Spinal cord (tissue), 10 donors: ENCODE data around the gene MICALL2. TPM values are rescaled to one million over a fixed set of nuclear protein-coding genes. Genes with fewer than 3 reads are reported as not detected.

Experiments
- DNase-seq, 6 donors: peaks; one replicate each; pipeline versions ENCODE4 v3.0.0 to v3.0.0-alpha.2; 2013 to 2015; ENCODE audit warnings: low spot score in 6 of 6, low read depth in 4 of 6
- H3K27ac ChIP-seq: one replicate; pipeline ENCODE4 v1.5.1; 2013; ENCODE audit warnings: low read depth, low read length, control low read depth
- H3K27me3 ChIP-seq: one replicate; pipeline ENCODE4 v1.6.1; 2013; ENCODE audit warnings: low read length; ENCODE audit not compliant: control insufficient read depth, insufficient read depth
- H3K36me3 ChIP-seq: one replicate; pipeline ENCODE4 v1.6.1; 2013; ENCODE audit warnings: low read length; ENCODE audit not compliant: control insufficient read depth, insufficient read depth
- H3K4me1 ChIP-seq: one replicate; pipeline ENCODE4 v1.6.1; 2013; ENCODE audit warnings: low read length; ENCODE audit not compliant: control insufficient read depth, insufficient read depth
- H3K4me3 ChIP-seq: one replicate; pipeline ENCODE4 v1.5.1; 2013; ENCODE audit warnings: low read depth, low read length, control low read depth
- H3K9me3 ChIP-seq: one replicate; pipeline ENCODE4 v1.6.1; 2013; ENCODE audit warnings: low read length; ENCODE audit not compliant: control insufficient read depth, insufficient read depth
- WGBS: methylation state at CpG from one replicate; pipeline ENCODE4 v1.1.5; 2013; ENCODE audit warnings: missing lambda C conversion rate; ENCODE audit not compliant: insufficient coverage; 5-methylcytosine and 5-hydroxymethylcytosine counted together
- polyA plus RNA-seq, 2 donors: library from polyadenylated mRNA; unstranded; fragments of 120-200 nt; gene quantifications; one replicate each; pipeline ENCODE4 v1.2.1, GENCODE V29; 2013; ENCODE audit not compliant: insufficient read length in 2 of 2
- total RNA-seq, 2 donors: library from RNA; depleted of rRNA in 1 of 2; stranded (reverse); fragments of 120-200 nt in 1 of 2; fragments of >200 nt in 1 of 2; gene quantifications; one replicate each; pipeline versions ENCODE4 v1.2.3 to v1.2.4, GENCODE V29; 2013 to 2014
- donor health status: healthy.

MICALL2 gene
- total and polyA plus RNA-seq, 4 donors, result 13.1 to 34.7 (median 20.6) TPM

DNA sequence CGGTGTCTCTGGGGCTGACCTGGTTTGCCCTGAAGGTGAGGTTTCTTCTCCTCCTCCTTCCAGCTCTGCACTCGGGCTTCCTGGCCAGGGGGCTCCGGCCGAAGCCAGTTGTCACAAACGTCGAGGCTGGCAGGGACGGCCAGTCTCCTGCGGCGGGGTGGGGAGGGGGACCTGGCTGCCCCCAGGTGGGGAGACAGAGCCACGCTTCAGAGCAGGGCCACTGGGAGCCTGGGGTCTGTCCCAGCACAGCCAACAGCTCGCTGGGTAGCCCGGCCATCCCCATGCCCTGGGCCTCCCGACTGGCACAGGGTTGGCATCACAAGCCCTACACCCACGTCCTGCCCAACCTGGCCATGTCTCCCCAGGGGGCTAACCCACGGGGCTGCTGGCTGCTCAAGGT is 20.4 kb downstream of the MICALL2 start:
- WGBS, result 89% methylated on average over 15 of the region's 15 CpGs
- peaks cover 82% of the 10 kb centered on the region for H3K36me3 ChIP-seq
- H3K27ac ChIP-seq, result no peak overlapping the region
- no peaks in the 10 kb centered on the region for H3K27me3 ChIP-seq
- no peak for DNase-seq
- H3K9me3 ChIP-seq, result no peaks in the 10 kb centered on the region
- H3K4me1 ChIP-seq, result no peaks in the 10 kb centered on the region
- no peak overlapping the region for H3K4me3 ChIP-seq

GRCh38 chr7:1438208-1438607 is 21.1 kb downstream of the MICALL2 start:
- H3K4me3 ChIP-seq, result no peak overlapping the region
- H3K9me3 ChIP-seq, result no peaks in the 10 kb centered on the region
- no peaks in the 10 kb centered on the region for H3K27me3 ChIP-seq
- no peak overlapping the region for H3K27ac ChIP-seq
- peaks cover 84% of the 10 kb centered on the region for H3K36me3 ChIP-seq
- no peak for DNase-seq
- H3K4me1 ChIP-seq, result no peaks in the 10 kb centered on the region
- WGBS, result 90% methylated on average over 10 of the region's 10 CpGs

DNA sequence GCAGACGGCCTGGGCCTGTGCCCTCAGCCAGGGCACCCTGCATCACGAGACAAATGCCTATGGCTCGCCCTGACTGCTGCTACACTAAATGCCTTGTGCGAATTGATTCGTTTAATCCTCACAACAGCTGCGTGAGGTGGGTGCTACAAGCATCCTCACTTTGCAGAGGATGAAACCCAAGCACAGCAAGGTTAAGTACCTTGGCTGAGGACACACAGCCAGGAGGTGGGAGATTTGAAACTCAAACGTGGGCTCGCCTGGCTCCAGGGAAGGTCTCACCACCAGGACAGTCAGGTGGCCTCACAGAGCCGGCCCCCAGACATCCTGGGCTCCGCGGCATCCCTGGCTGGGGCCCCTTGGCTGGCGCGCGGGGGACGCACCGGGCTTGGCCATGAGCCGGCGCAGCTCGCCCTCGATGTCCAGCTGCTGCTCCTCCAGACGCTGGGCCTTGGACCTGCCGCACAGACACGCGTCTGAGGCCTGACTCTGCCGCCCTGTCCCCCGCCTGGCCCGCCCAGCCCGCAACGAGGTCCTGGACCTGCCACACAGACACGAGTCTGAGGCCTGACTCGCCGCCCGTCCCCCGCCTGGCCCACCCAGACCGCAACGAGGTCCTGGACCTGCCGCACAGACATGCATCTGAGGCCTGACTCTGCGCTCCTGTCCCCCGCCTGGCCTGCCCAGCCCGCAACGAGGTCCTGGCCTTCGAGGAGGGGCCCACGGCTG is 22.0 kb downstream of the MICALL2 start:
- WGBS, result 90% methylated on average over 43 of the region's 43 CpGs
- H3K4me1 ChIP-seq, result peaks cover 5% of the 10 kb centered on the region
- H3K4me3 ChIP-seq, result no peak overlapping the region
- DNase-seq, result no peak
- peaks cover 1% of the 10 kb centered on the region for H3K27me3 ChIP-seq
- peaks cover 79% of the 10 kb centered on the region for H3K36me3 ChIP-seq
- H3K27ac ChIP-seq, result no peak overlapping the region
- H3K9me3 ChIP-seq, result no peaks in the 10 kb centered on the region

- H3K27me3 ChIP-seq, result peaks cover 7% of the 10 kb centered on the region
- peaks cover 8% of the 10 kb centered on the region for H3K4me1 ChIP-seq
- WGBS, result 89% methylated on average over 18 of the region's 20 CpGs
- no peak overlapping the region for H3K27ac ChIP-seq
- DNase-seq, result no peak
- no peak overlapping the region for H3K4me3 ChIP-seq
- peaks cover 72% of the 10 kb centered on the region for H3K36me3 ChIP-seq
- H3K9me3 ChIP-seq, result no peaks in the 10 kb centered on the region
Measured at GRCh38 chr7:1436608-1437007, 22.7 kb downstream of the MICALL2 start.

- H3K9me3 ChIP-seq, result no peaks in the 10 kb centered on the region
- WGBS, result 86% methylated on average over 19 of the region's 22 CpGs
- H3K36me3 ChIP-seq, result peaks cover 57% of the 10 kb centered on the region
- H3K4me1 ChIP-seq, result peaks cover 11% of the 10 kb centered on the region
- no peak overlapping the region for H3K27ac ChIP-seq
- DNase-seq, result no peak
- peaks cover 13% of the 10 kb centered on the region for H3K27me3 ChIP-seq
- no peak overlapping the region for H3K4me3 ChIP-seq
Measured at GRCh38 chr7:1434891-1435670, 24.2 kb downstream of the MICALL2 start.

- DNase-seq, result no peak
- Histone ChIP-seq H3K9me3 (no peaks in the 10 kb centered on the region), H3K36me3 (peaks cover 51% of the 10 kb centered on the region), H3K4me3 (no peak overlapping the region), H3K27ac (no peak overlapping the region), H3K27me3 (peaks cover 19% of the 10 kb centered on the region), H3K4me1 (peaks cover 18% of the 10 kb centered on the region)
- 92% methylated on average over 35 of the region's 35 CpGs for WGBS
Measured at GRCh38 chr7:1434165-1434718, 25.0 kb downstream of the MICALL2 start.

DNA sequence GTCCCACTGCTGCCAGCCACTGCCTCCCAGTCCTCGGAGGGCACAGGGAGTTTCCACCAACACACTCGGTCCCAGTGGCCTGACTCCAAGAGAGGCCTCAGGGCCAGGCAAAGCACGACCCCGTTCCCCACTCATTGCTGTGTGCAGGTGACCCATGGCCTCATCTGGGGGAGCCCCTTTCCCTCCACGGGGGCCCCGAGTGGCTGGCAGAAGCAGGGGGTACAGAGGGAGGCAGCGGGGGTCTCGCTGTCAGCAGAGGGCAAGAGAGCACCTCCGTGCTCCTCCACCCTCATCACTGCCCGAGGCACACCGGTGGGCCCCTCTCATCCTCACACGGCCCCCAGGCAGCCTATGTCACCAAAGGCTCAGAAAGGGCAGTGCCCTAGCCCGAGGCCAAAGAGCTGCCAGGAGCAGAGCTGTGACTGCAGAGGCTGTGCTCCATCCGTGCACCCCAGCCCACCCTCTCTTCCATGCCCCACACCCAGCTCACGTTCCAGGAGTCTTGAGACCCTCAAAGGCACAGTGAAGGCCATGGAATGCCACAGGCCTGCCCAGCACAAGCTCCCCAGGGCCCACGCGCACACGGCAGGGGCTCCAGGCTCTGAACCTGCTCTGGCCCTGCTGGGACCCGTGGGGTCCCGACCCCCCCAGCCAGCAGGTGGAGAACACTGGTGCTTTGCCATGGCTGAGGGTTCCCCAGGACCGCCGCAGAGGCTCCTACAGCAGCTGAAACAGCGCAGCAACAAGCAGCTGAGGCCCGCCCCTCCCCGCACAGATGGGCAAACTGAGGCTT is 25.9 kb downstream of the MICALL2 start:
- H3K27ac ChIP-seq, result no peak overlapping the region
- 83% methylated on average over 24 of the region's 25 CpGs for WGBS
- no peaks in the 10 kb centered on the region for H3K9me3 ChIP-seq
- DNase-seq, result no peak
- peaks cover 19% of the 10 kb centered on the region for H3K27me3 ChIP-seq
- H3K36me3 ChIP-seq, result peaks cover 44% of the 10 kb centered on the region
- H3K4me1 ChIP-seq, result peaks cover 25% of the 10 kb centered on the region
- no peak overlapping the region for H3K4me3 ChIP-seq

DNA sequence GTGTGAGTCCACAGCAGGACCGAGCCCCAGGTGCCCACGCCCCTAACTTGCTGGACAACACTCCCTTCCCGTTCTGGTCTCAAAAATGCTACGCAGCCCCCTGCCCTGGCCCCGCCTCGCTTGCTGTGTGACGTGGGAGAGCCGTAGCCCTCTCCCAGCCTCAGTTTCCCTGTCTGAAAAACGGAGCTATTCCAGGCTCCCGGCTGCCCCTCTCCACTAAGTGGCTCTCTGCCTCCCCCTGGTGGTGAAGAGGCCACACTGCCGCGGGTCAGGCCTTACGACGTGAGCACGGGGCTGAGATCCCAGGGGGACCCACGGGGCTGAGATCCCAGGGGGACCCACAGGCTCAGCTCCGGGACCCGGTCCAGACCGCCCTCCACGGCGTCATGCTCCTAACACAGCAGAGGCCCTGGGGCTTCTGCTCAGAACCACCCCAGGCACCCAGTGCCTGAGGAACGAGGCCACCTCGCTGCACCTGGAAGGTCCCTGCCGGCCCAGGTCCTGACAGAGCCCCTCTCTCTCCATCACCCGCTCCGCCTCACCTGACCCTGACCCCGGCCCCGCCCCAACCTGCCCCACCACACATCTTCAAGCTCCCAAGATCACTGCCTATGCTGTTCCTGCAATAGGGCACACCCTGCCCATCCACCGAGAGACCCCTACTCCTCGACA is 26.7 kb downstream of the MICALL2 start:
- Histone ChIP-seq H3K4me1 (peaks cover 25% of the 10 kb centered on the region), H3K27me3 (peaks cover 19% of the 10 kb centered on the region), H3K9me3 (no peaks in the 10 kb centered on the region), H3K36me3 (peaks cover 36% of the 10 kb centered on the region), H3K27ac (no peak overlapping the region), H3K4me3 (no peak overlapping the region)
- DNase-seq, result peak in 3 of 6 donors; percentile 22 to 80 (median 77)
- 21% methylated on average over 30 of the region's 30 CpGs for WGBS
